K562 (cell line): ENCODE data around the gene ALS2CL. TPM values are rescaled to one million over a fixed set of nuclear protein-coding genes. Genes with fewer than 3 reads are reported as not detected.

ENCODE experiments used
- ATAC-seq: fragments of 200-7000 bp; cut with Tn5 transposase; 3 replicates; pipeline ENCODE4 v1.9.1; 2020; ENCODE audit warnings: moderate library complexity
- BruUV-seq: library from RNA; stranded (reverse); fragments of 400-500 nt; replicated peaks from 2 replicates; lab custom pipeline; 2021; lab: Mats Ljungman, UMichigan
- CTCF ChIA-PET: fragments of 300-600 bp; formaldehyde crosslinking; extraction: SDS; loops from one replicate; lab custom pipeline; 2021; ENCODE audit warnings: low intra/inter-chr PET ratio; lab: Yijun Ruan, JAX
- POLR2A ChIA-PET: fragments of 300-600, 350-650 bp; sonication (Branson Sonifier 250); formaldehyde crosslinking; extraction: SDS; loops from one replicate; lab custom pipeline; 2021; ENCODE audit warnings: antibody characterized with exemption, inconsistent platforms; lab: Yijun Ruan, JAX
- DNase-seq, 4 experiments: peaks; one replicate each; pipeline versions ENCODE4 v3.0.0 to v3.0.0-alpha.2; 2011 to 2018; ENCODE audit warnings: low spot score in 3 of 4, mixed read lengths in 3 of 4; ENCODE audit errors: extremely low read depth in 1 of 4
- FAIRE-seq: peaks from 2 replicates; lab custom pipeline; 2011; peaks lifted over from hg19 to GRCh38; lab: Jason Lieb, UNC
- H2AFZ ChIP-seq: 2 replicates; pipeline ENCODE4 v1.6.0; 2011; ENCODE audit warnings: low read depth, low read length, control low read depth, inconsistent platforms
- H3K27ac ChIP-seq: fragments of 200-600 bp; 3 replicates; pipeline ENCODE4 v1.8.0; 2011; ENCODE audit warnings: low read depth, mild to moderate bottlenecking, control low read depth, inconsistent platforms, low read length, moderate library complexity, mixed read lengths; ENCODE audit errors: extremely low read depth
- H3K27me3 ChIP-seq, 2 experiments: fragments of 300-600 bp in 1 of 2; 2 replicates in 1 of 2; 3 replicates in 1 of 2; pipeline versions ENCODE4 v1.6.0 to v1.8.0; 2011; ENCODE audit warnings: inconsistent platforms in 2 of 2, low read length in 2 of 2, mild to moderate bottlenecking in 1 of 2, mixed read lengths in 1 of 2, moderate library complexity in 1 of 2; ENCODE audit not compliant: control insufficient read depth in 2 of 2, insufficient read depth in 2 of 2
- H3K36me3 ChIP-seq: fragments of 300-600 bp; 3 replicates; pipeline ENCODE4 v1.8.0; 2011; ENCODE audit warnings: mild to moderate bottlenecking, low read length, inconsistent platforms; ENCODE audit not compliant: control insufficient read depth, insufficient read depth
- H3K4me1 ChIP-seq, 2 experiments: fragments of 200-600 bp in 1 of 2; replicated peaks in 1 of 2; 2 replicates in 1 of 2; 3 replicates in 1 of 2; pipeline versions ENCODE4 v1.5.1 to v1.8.0; 2011; ENCODE audit warnings: inconsistent platforms in 2 of 2, low read length in 2 of 2, mild to moderate bottlenecking in 1 of 2, mixed read lengths in 1 of 2, moderate library complexity in 1 of 2; ENCODE audit not compliant: control insufficient read depth in 2 of 2, insufficient read depth in 2 of 2
- H3K4me2 ChIP-seq: 2 replicates; pipeline ENCODE4 v1.6.1; 2011; ENCODE audit warnings: low read length, control low read depth, inconsistent platforms, mixed read lengths; ENCODE audit not compliant: insufficient read depth
- H3K4me3 ChIP-seq: fragments of 200-600 bp; sonication (generic), shearing (Covaris generic); 2 replicates; pipeline ENCODE4 v1.5.1; 2016; ENCODE audit warnings: control low read depth, inconsistent platforms
- H3K79me2 ChIP-seq: fragments of 200-600 bp; 3 replicates; pipeline ENCODE4 v1.8.0; 2011; ENCODE audit warnings: low read length, inconsistent platforms; ENCODE audit not compliant: control insufficient read depth, insufficient read depth
- H3K9ac ChIP-seq, 2 experiments: 2 replicates each; pipeline versions ENCODE4 v1.6.0 to v1.6.1; 2011; ENCODE audit warnings: low read depth in 2 of 2, low read length in 2 of 2, control low read depth in 1 of 2, inconsistent platforms in 1 of 2, mild to moderate bottlenecking in 1 of 2, mixed read lengths in 1 of 2; ENCODE audit not compliant: insufficient read depth in 1 of 2
- H3K9me1 ChIP-seq: one replicate; pipeline ENCODE4 v1.6.0; 2011; ENCODE audit warnings: inconsistent platforms, mild to moderate bottlenecking, low read length, moderate library complexity; ENCODE audit not compliant: control insufficient read depth, insufficient read depth
- H3K9me3 ChIP-seq: replicated peaks from 2 replicates; pipeline ENCODE4 v1.5.1; 2011; ENCODE audit warnings: low read depth, low read length, inconsistent platforms; ENCODE audit not compliant: control insufficient read depth, insufficient read depth
- H4K20me1 ChIP-seq: replicated peaks from 2 replicates; pipeline ENCODE4 v1.6.1; 2011; ENCODE audit warnings: low read length, inconsistent platforms, mixed read lengths; ENCODE audit not compliant: control insufficient read depth, insufficient read depth
- ZNF263 ChIP-seq: sonication (generic); formaldehyde crosslinking; IDR thresholded peaks from 2 replicates; pipeline ENCODE4 v1.8.0; 2022; ENCODE audit warnings: mild to moderate bottlenecking, missing genetic modification reagents, borderline replicate concordance
- ZNF280A ChIP-seq: fragments of 450-650 bp; IDR thresholded peaks from 2 replicates; pipeline ENCODE4 v1.6.1; 2018; ENCODE audit warnings: mild to moderate bottlenecking, low read depth; ENCODE audit not compliant: partially characterized antibody
- WGBS: fragments of 100-300 bp; shearing (Covaris generic); methylation state at CpG from one replicate; pipeline ENCODE4 v1.1.6; 2016; ENCODE audit warnings: low coverage, mixed read lengths; ENCODE audit not compliant: insufficient coverage; ENCODE audit errors: missing lambda C conversion rate; 5-methylcytosine and 5-hydroxymethylcytosine counted together
- in situ Hi-C: fragments of 300-500 bp; cut with MboI; formaldehyde crosslinking; loops from 4 replicates; pipeline ENCODE4 v1.15.0; 2018; ENCODE audit warnings: inconsistent platforms, mixed read lengths
- intact Hi-C: fragments of 100-400 bp; cut with micrococcal nuclease; formaldehyde crosslinking; loops from 2 replicates; pipeline ENCODE4 v1.14.2; 2022
- polyA plus RNA-seq, 8 experiments: library from polyadenylated mRNA; depleted of rRNA in 4 of 8; stranded (reverse) in 5 of 8; unstranded in 3 of 8; fragments of >200 nt; fragmentation: Nextera tagmentation in 2 of 8; fragmentation: Illumina TruSeq in 1 of 8; extraction: Ambion mirVana in 2 of 8; extraction: Trizol in 1 of 8; gene quantifications; 2 replicates each; pipeline versions ENCODE4 v1.2.1 to v1.2.3, GENCODE V29; 2011 to 2014; ENCODE audit warnings: inconsistent platforms in 1 of 8, missing spikeins in 1 of 8
- total RNA-seq, 7 experiments: library from RNA; depleted of rRNA in 6 of 7; stranded (reverse); fragments of >200 nt in 6 of 7; fragmentation: Illumina TruSeq in 2 of 7; extraction: Trizol in 2 of 7; gene quantifications; 2 replicates each; pipeline versions ENCODE4 v1.2.1 to v1.2.3, GENCODE V29; 2011 to 2021; ENCODE audit warnings: low replicate concordance in 1 of 7

ALS2CL gene
- total and polyA plus RNA-seq, 9 of the 15 experiments (the other 6 are each of a cell fraction or from before 2014, with no cell fraction given): 0.03 to 0.13 (median 0.05) TPM; not detected in 3

GRCh38 chr3:46670891-46671427 is 22.5 kb downstream of the ALS2CL start:
- WGBS: 3% methylated on average over 4 of the region's 4 CpGs
- no peaks in the 10 kb centered on the region for H3K36me3 ChIP-seq
- FAIRE-seq (no peak), DNase-seq (no peak), ATAC-seq (no peak)
- no peaks in the 10 kb centered on the region for H3K9me1 ChIP-seq
- TF ChIP-seq ZNF280A (no peak), ZNF263 (CRISPR knock-in tag) (0 out of 2 replicates have a peak, but pooled peaks have one; percentile 3)
- no peak overlapping the region for H3K4me2 ChIP-seq
- ChIA-PET CTCF (no interaction called here), POLR2A (interaction anchor here (0.6 to 1.5 kb wide), 4 partner anchors 8 to 953 kb away, joined by 3 to 5 read pairs (median 4); no protein-coding TSS in a partner anchor)
- no TSS peak for BruUV-seq
- no peak overlapping the region for H3K9ac ChIP-seq
- H3K27ac ChIP-seq: no peak overlapping the region
- no peak overlapping the region for H2AFZ ChIP-seq
- no peak overlapping the region for H3K4me3 ChIP-seq
- peaks cover 34% of the 10 kb centered on the region for H4K20me1 ChIP-seq
- H3K79me2 ChIP-seq: no peaks in the 10 kb centered on the region
- in situ Hi-C loops (no loop called here), intact Hi-C loops (no loop called here)
- H3K27me3 ChIP-seq: peaks cover 23 to 93% of the 10 kb centered on the region in 2 experiments
- no peaks in the 10 kb centered on the region for H3K9me3 ChIP-seq
- no peaks in the 10 kb centered on the region for H3K4me1 ChIP-seq
